Fibroblast of skin of right quadriceps (primary cell): Measurements from ENCODE around the gene OR4K5.
"Not testable (repeated sequence)": the region's sequence is repeated elsewhere in the genome, so short reads cannot be mapped to it uniquely, and the experiment has no call there.

Experiments used
- DNase-seq: peaks from one replicate; pipeline ENCODE4 v3.0.0-alpha.2; 2013

OR4K5 gene, protein sequence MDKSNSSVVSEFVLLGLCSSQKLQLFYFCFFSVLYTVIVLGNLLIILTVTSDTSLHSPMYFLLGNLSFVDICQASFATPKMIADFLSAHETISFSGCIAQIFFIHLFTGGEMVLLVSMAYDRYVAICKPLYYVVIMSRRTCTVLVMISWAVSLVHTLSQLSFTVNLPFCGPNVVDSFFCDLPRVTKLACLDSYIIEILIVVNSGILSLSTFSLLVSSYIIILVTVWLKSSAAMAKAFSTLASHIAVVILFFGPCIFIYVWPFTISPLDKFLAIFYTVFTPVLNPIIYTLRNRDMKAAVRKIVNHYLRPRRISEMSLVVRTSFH

GRCh38 chr14:19920021-19920657, at the start of gene OR4K5:
Gene OR4K5 (plus strand): TSS chr14:19920607. CDS start chr14:19920607, 0 bp downstream.
- no peak for DNase-seq

GRCh38 chr14:19873178-19873577, 47.2 kb upstream of the OR4K5 start:
- no peak for DNase-seq

- no peak for DNase-seq
Measured at GRCh38 chr14:19874842-19875241, 45.6 kb upstream of the OR4K5 start, which contains the start of gene OR4K2. Gene OR4K2 (plus strand): TSS chr14:19875142. CDS start chr14:19876268, 1,126 bp downstream.

DNA sequence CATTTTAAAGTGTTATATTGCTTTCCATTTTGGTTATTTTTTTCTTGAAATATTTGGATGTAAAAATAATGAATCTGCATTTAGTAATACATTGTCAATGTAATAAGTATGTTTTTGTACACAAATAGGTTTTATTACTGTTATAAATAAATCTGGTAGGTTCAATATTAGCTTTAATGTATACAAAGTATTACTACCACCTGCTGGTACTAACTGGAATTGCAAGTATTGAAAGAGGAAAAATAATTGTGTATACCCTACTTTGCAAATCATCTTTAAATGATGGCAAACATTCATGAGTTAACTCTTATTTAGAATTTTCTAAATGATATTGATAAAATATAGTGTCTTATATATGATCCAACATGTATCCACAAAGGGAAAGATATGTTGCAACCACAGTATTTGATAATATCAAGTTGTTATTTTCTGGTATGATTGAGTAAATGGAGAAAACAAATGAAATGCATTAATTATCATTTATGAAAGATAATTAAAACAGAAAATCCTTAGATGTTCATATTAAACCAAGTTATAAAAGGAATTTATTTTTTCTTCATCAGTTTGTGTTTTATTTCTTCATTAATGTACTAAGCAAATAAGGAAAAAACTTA, 42.3 kb upstream of the OR4K5 start:
- no peak for DNase-seq

GRCh38 chr14:19895282-19895681, 25.1 kb upstream of the OR4K5 start:
- DNase-seq: no peak

GRCh38 chr14:19900999-19901398, 19.4 kb upstream of the OR4K5 start:
- no peak for DNase-seq

- no peak for DNase-seq
Measured at GRCh38 chr14:19902409-19902808, 18.0 kb upstream of the OR4K5 start.

GRCh38 chr14:19906665-19907064, 13.7 kb upstream of the OR4K5 start:
- no peak for DNase-seq

DNA sequence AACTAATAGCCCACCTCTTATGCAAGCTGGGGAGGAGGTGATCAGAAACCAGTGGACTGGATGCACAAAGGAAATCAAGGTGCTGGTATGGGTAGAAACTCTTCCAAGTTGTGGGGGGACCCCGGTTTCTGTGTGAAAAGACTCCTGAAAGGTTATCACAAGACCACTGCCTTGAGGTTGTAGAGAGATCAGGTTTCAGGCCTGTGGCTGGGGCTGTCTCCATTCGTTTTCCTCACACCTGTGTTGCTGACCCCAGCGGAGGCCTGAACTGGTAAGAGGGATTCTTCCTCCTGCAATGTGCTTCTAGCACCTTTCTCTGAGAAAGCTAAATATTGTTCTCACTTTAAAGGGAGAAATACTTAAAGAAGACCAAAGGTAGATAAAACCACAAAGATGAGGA, 9.3 kb upstream of the OR4K5 start:
- no peak for DNase-seq

GRCh38 chr14:19917243-19917642, 3.2 kb upstream of the OR4K5 start:
- no peak for DNase-seq

GRCh38 chr14:19917955-19918518, 2.4 kb upstream of the OR4K5 start:
- DNase-seq: no peak

- DNase-seq: no peak
Measured at GRCh38 chr14:19918553-19919264, 1.7 kb upstream of the OR4K5 start.

DNA sequence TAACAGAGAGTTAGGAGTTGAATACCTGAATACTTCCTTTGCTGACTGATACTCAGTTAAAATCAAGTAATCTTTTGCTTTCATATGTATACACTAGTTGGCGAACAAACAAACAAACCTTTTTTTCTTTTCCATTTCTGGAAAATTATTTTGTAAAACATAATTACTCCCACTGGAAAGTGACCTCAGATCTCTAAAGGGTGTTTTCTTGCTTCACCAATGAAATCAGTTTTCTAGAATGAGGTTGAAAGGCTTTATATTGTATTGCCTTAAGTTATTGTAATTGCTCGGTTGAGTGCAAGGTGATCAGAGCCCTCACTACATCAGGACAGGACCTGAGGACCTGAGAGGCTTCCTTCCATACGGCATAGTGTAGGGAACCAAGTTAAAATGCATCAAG, 10.2 kb downstream of the OR4K5 start, which contains the start of gene OR4K1:
TSS of gene OR4K1 (plus strand) at position 301 of the 400 bp plus-strand sequence. CDS start 4,750 bp downstream, outside the sequence.
- no peak for DNase-seq

DNA sequence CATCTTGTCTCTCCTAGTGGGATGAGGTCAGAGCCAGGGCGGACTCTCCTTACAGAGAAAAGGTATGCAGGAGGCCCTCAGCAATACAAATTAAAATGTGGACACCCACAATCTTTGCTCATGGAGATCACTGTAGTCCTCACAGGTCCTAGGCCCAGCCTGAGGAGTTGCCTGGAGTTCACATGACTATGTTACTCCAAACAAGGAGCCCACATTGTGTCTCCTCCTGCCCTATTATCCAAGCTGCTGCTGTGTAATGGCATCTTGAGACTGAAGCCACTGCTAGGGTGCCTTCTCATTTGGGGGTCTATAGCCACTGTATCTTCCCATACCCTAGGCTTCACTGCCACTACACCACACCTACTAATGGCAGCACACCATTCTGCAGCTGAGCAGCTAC, 21.3 kb downstream of the OR4K5 start:
- no peak for DNase-seq

DNA sequence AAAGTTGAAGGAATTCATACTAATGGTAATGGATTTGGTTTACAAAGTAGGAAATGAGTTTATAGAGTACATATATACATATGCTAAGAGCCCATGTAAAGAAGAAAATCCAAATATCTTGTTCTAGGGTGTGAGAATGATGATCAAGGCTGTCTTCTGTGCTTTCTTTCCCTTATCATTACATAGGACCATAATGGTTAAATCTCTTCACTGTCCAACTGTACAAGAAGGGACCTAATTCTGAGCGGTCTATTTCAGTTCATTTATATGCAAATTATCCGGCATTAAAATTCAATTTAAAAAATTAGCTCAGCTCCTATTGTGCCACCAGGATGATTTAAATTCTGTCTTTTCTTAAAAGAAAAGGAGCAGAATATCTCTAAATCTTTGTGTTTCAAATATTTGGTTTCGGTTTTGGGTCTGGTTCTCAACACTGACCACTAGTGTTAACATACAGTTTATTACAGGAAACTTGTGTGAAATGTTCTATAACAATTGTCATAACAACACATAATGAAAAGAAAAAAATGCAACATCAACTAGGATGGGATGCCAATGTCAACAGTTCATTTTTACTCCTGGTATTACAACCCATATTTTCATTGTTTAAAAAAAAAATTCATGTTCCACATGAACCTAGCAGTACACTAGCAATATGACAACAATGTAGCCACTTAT, 27.1 kb downstream of the OR4K5 start:
- DNase-seq: no peak

GRCh38 chr14:19949218-19949617, 28.8 kb downstream of the OR4K5 start:
- DNase-seq: no peak

- not testable (repeated sequence) for DNase-seq
Measured at GRCh38 chr14:19969735-19970134, 49.3 kb downstream of the OR4K5 start.
